HFFc6 (cell line): ENCODE measurements around the gene ADIPOQ. TPM values are rescaled to one million over a fixed set of nuclear protein-coding genes. Genes with fewer than 3 reads are reported as not detected.
"Not testable (repeated sequence)": the region's sequence is repeated elsewhere in the genome, so short reads cannot be mapped to it uniquely, and the experiment has no call there.

Experiments used
- DNase-seq: peaks from one replicate; pipeline ENCODE4 v3.0.0-alpha.2; 2018
- H3K27ac Mint-ChIP-seq: 2 replicates; pipeline ENCODE4 v1.8.0; 2020; ENCODE audit warnings: mild to moderate bottlenecking, mixed read lengths
- H3K27me3 Mint-ChIP-seq: 2 replicates; pipeline ENCODE4 v1.8.0; 2021; ENCODE audit warnings: mild to moderate bottlenecking, moderate library complexity, mixed read lengths; ENCODE audit not compliant: insufficient read depth
- H3K36me3 Mint-ChIP-seq: 2 replicates; pipeline ENCODE4 v1.8.0; 2021; ENCODE audit warnings: low read depth, mixed read lengths
- H3K4me1 Mint-ChIP-seq: 2 replicates; pipeline ENCODE4 v1.8.0; 2020; ENCODE audit warnings: low read depth, mixed read lengths
- H3K4me3 Mint-ChIP-seq: 2 replicates; pipeline ENCODE4 v1.8.0; 2020; ENCODE audit warnings: mild to moderate bottlenecking, moderate library complexity, mixed read lengths
- H3K9me3 Mint-ChIP-seq: 2 replicates; pipeline ENCODE4 v1.8.0; 2020; ENCODE audit warnings: mild to moderate bottlenecking, mixed read lengths
- CTCF ChIP-seq: fragments of 200-600 bp; sonication (generic); IDR thresholded peaks from 2 replicates; pipeline ENCODE4 v1.5.0; 2021; ENCODE audit warnings: antibody characterized with exemption, mild to moderate bottlenecking
- total RNA-seq, 6 experiments: library from RNA; stranded (reverse); fragmentation: NEBNext Ultra II Directional; extraction: Animal tissue kit (Norgen Biotek cat#: 25700); gene quantifications; 2 replicates in 1 of 6; 3 replicates in 5 of 6; pipeline ENCODE4 v1.2.3, GENCODE V29; 2021

Gene ADIPOQ
- total RNA-seq, 6 experiments from 2014 or later, result not detected

DNA sequence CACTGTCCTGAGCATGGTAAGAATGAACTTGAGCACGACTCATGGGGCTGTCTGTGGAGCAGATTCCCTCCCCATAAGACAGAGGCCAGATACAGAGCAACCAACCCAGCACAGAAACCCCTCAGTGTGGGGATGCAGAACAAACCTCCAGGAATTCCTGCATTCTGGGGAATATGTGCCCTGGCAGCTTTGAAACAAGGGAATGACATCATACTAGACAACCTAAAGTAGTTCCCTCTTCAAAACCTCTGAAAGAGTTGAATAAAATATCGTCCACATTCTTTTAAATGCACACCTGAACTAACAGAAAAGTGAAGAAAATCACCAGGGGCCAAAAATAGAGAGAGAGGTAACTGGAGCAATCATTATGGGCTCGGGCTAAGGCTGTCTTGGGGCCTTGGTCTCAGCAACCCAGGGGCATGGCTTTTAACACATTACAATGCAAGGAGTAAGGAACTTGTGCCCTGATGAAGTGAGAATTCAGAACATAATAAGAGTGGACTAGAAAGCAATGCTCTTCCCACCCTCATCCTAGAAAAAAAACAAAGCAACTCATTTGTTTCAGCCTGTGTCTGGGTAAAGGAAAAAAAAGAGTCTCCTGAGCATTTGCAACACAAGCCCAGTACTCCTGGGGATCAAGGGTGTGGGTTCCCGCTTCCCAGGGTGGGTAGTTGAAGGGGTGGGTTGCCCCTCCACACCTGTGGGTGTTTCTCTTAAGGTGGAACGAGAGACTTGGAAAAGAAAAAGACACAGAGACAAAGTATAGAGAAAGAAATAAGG is 43.9 kb downstream of the ADIPOQ start:
- H3K36me3 Mint-ChIP-seq, result no peaks in the 10 kb centered on the region
- DNase-seq, result no peak
- H3K27me3 Mint-ChIP-seq, result peaks cover 18% of the 10 kb centered on the region
- no peak for TF ChIP-seq CTCF
- no peak overlapping the region for H3K27ac Mint-ChIP-seq
- H3K4me3 Mint-ChIP-seq, result no peak overlapping the region
- peaks cover 26% of the 10 kb centered on the region for H3K4me1 Mint-ChIP-seq
- H3K9me3 Mint-ChIP-seq, result no peaks in the 10 kb centered on the region

DNA sequence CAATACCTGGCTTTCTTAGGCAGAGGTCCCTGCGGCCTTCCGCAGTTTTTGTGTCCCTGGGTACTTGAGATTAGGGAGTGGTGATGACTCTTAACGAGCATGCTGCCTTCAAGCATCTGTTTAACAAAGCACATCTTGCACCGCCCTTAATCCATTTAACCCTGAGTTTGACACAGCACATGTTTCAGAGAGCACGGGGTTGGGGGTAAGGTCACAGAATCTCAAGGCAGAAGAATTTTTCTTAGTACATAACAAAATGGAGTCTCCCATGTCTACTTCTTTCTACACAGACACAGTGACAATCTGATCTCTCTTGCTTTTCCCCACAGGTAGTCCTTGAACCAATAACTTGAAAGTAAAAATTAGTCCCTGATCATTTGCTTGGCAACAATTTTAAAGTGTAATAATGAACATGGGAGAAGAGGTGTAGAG is 45.0 kb downstream of the ADIPOQ start:
- not testable (repeated sequence) for H3K9me3 Mint-ChIP-seq, H3K4me3 Mint-ChIP-seq, DNase-seq, H3K36me3 Mint-ChIP-seq, H3K27ac Mint-ChIP-seq
- Mint-ChIP-seq H3K27me3 (peaks cover 18% of the 10 kb centered on the region), H3K4me1 (peaks cover 15% of the 10 kb centered on the region)

DNA sequence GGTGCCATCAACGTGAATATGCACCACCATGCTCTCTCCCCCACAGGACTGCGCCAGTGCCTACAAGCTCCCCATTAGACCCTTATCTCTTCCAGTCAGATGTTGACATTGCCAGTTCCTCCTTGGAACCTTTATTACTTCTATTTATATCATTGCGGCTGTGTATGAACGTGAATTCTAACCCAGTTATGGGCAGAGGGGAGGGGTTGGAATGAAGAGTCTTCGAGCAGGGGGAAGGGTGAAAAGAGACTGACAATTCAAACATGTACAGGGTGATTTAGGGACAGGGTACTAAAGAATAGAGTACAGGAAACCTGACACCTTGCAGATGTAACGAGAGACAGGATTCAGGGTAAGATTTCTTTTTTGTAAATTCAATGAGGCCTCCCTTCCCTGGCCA is 46.1 kb downstream of the ADIPOQ start:
- Mint-ChIP-seq H3K4me3 (no peak overlapping the region), H3K27me3 (peaks cover 18% of the 10 kb centered on the region), H3K9me3 (no peaks in the 10 kb centered on the region), H3K36me3 (no peaks in the 10 kb centered on the region), H3K27ac (no peak overlapping the region), H3K4me1 (peaks cover 5% of the 10 kb centered on the region)
- no peak for TF ChIP-seq CTCF
- DNase-seq, result no peak

- H3K27me3 Mint-ChIP-seq, result peaks cover 22% of the 10 kb centered on the region
- H3K27ac Mint-ChIP-seq, DNase-seq, H3K9me3 Mint-ChIP-seq, H3K4me1 Mint-ChIP-seq, H3K36me3 Mint-ChIP-seq, H3K4me3 Mint-ChIP-seq: not testable (repeated sequence)
Observed at GRCh38 chr3:186889698-186890097, 47.2 kb downstream of the ADIPOQ start.

DNA sequence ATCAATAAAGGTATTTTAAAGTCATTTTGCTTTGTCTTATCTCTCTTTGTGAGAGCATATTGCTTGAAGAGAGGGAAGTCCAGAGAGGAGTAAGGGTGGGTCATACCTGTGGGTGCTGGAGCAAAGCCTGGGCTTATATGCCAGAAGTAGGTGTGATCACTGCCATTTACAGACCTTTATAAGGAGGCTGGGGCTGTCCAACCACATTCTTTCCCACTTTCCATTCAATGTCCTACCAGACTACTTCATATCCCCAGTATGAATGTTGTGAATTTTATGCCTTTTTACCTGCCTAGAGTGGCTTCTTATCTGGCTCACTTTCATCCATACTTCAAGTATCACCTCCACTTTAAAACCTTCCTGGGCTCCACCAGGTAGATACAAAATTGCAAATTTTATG is 48.4 kb downstream of the ADIPOQ start:
- TF ChIP-seq CTCF, result no peak
- Mint-ChIP-seq H3K4me1 (no peaks in the 10 kb centered on the region), H3K9me3 (no peaks in the 10 kb centered on the region)

GRCh38 chr3:186893071-186893470 is 50.6 kb downstream of the ADIPOQ start:
- DNase-seq, H3K27ac Mint-ChIP-seq, H3K4me1 Mint-ChIP-seq, H3K9me3 Mint-ChIP-seq, H3K4me3 Mint-ChIP-seq, H3K36me3 Mint-ChIP-seq: not testable (repeated sequence)
- H3K27me3 Mint-ChIP-seq, result peaks cover 21% of the 10 kb centered on the region

More for the DNA sequence above, 48.4 kb downstream of the ADIPOQ start:
- peaks cover 23% of the 10 kb centered on the region for H3K27me3 Mint-ChIP-seq
- H3K27ac Mint-ChIP-seq, result no peak overlapping the region
- H3K4me3 Mint-ChIP-seq, result no peak overlapping the region
- no peak for DNase-seq
- no peaks in the 10 kb centered on the region for H3K36me3 Mint-ChIP-seq

- H3K36me3 Mint-ChIP-seq, result no peaks in the 10 kb centered on the region
- no peaks in the 10 kb centered on the region for H3K9me3 Mint-ChIP-seq
Observed at GRCh38 chr3:186895406-186895805, 52.9 kb downstream of the ADIPOQ start.

More at GRCh38 chr3:186895406-186895805, 52.9 kb downstream of the ADIPOQ start:
- Mint-ChIP-seq H3K27ac (no peak overlapping the region), H3K4me1 (no peaks in the 10 kb centered on the region), H3K4me3 (no peak overlapping the region), H3K27me3 (peaks cover 11% of the 10 kb centered on the region)
- no peak for DNase-seq
- no peak for TF ChIP-seq CTCF
